ENCODE results near the gene TMEM59L.
"Not testable (repeated sequence)": the region's sequence is repeated elsewhere in the genome, so short reads cannot be mapped to it uniquely, and the experiment has no call there.

Gene TMEM59L

GRCh38 chr19:18594096-18594823 lies 18.4 kb upstream of the TMEM59L start:
- DNase-seq = peak; percentile 67

GRCh38 chr19:18594824-18595373 lies 17.8 kb upstream of the TMEM59L start:
- no peak for DNase-seq

- no peak for DNase-seq
Measured at GRCh38 chr19:18595475-18595874, 17.2 kb upstream of the TMEM59L start.

- no peak for DNase-seq
Measured at GRCh38 chr19:18596752-18597157, 15.9 kb upstream of the TMEM59L start.

GRCh38 chr19:18597809-18598660 lies 14.6 kb upstream of the TMEM59L start:
- no peak for DNase-seq

GRCh38 chr19:18599485-18599884 lies 13.2 kb upstream of the TMEM59L start:
- no peak for DNase-seq

- DNase-seq = not testable (repeated sequence)
Measured at GRCh38 chr19:18600692-18601397, 11.8 kb upstream of the TMEM59L start.

- no peak for DNase-seq
Measured at GRCh38 chr19:18601875-18602274, 10.8 kb upstream of the TMEM59L start.

- DNase-seq = no peak
Measured at GRCh38 chr19:18603255-18603957, 9.3 kb upstream of the TMEM59L start.

- no peak for DNase-seq
Measured at GRCh38 chr19:18603958-18604819, 8.5 kb upstream of the TMEM59L start.

- no peak for DNase-seq
Measured at GRCh38 chr19:18604820-18605159, 7.9 kb upstream of the TMEM59L start.

- DNase-seq = no peak
Measured at GRCh38 chr19:18605196-18605545, 7.5 kb upstream of the TMEM59L start.

GRCh38 chr19:18605546-18606280 lies 7.0 kb upstream of the TMEM59L start:
- DNase-seq = no peak

GRCh38 chr19:18606281-18607225 lies 6.1 kb upstream of the TMEM59L start, which contains the start of gene CRLF1:
Gene CRLF1 (minus strand): TSS chr19:18606799. CDS start chr19:18606656, 143 bp downstream.
- DNase-seq = no peak

- DNase-seq = no peak
Measured at GRCh38 chr19:18607226-18608101, 5.2 kb upstream of the TMEM59L start.

- DNase-seq = no peak
Measured at GRCh38 chr19:18608102-18608804, 4.4 kb upstream of the TMEM59L start.

GRCh38 chr19:18608805-18609716 lies 3.6 kb upstream of the TMEM59L start:
- no peak for DNase-seq

Data from stimulated activated CD4-positive, alpha-beta T cell treated with anti-CD3 and anti-CD28 coated beads, Interleukin-1b, Interleukin-23, amount 100 ng/mL, for 48 hours (primary cell).